Endothelial cell of umbilical vein (primary cell): ENCODE results near the gene PPM1N. TPM values are rescaled to one million over a fixed set of nuclear protein-coding genes. Genes with fewer than 3 reads are reported as not detected.

ENCODE experiments used
- BruUV-seq: library from RNA; stranded (reverse); fragments of 400-500 nt; replicated peaks from 2 replicates; lab custom pipeline; 2021; lab: Mats Ljungman, UMichigan
- CTCF ChIA-PET: fragments of 300-600, 350-600 bp; sonication (Branson Sonifier 250); formaldehyde crosslinking; loops from one replicate; lab custom pipeline; 2021; ENCODE audit warnings: antibody characterized with exemption, inconsistent platforms; lab: Charles Lee
- POLR2A ChIA-PET: fragments of 300-600, 350-600 bp; sonication (Branson Sonifier 250); formaldehyde crosslinking; loops from one replicate; lab custom pipeline; 2021; ENCODE audit warnings: antibody characterized with exemption, inconsistent platforms; lab: Charles Lee
- DNase-seq: peaks from one replicate; pipeline ENCODE4 v3.0.0-alpha.2; 2011; ENCODE audit warnings: low read depth, low spot score
- FAIRE-seq: peaks from 2 replicates; lab custom pipeline; 2011; peaks lifted over from hg19 to GRCh38; lab: Jason Lieb, UNC
- H2AFZ ChIP-seq: 2 replicates; pipeline ENCODE4 v1.6.0; 2012; ENCODE audit warnings: low read depth, low read length, control low read depth, inconsistent platforms
- H3K27ac ChIP-seq: 2 replicates; pipeline ENCODE4 v1.5.1; 2011; ENCODE audit warnings: low read depth, mild to moderate bottlenecking, control low read depth, low read length, moderate library complexity; ENCODE audit not compliant: insufficient read depth
- H3K27me3 ChIP-seq, 2 experiments: 2 replicates each; pipeline versions ENCODE4 v1.6.0 to v1.6.1; 2011; ENCODE audit warnings: low read length in 2 of 2, mixed read lengths in 1 of 2; ENCODE audit not compliant: control insufficient read depth in 2 of 2, insufficient read depth in 2 of 2
- H3K36me3 ChIP-seq, 2 experiments: 2 replicates in 1 of 2; 3 replicates in 1 of 2; pipeline ENCODE4 v1.5.1; 2011; ENCODE audit warnings: low read length in 2 of 2, mild to moderate bottlenecking in 1 of 2, moderate library complexity in 1 of 2; ENCODE audit not compliant: control insufficient read depth in 2 of 2, insufficient read depth in 2 of 2; ENCODE audit errors: extremely low read depth in 1 of 2
- H3K4me1 ChIP-seq: 3 replicates; pipeline ENCODE4 v1.5.1; 2011; ENCODE audit warnings: mild to moderate bottlenecking, low read length; ENCODE audit not compliant: control insufficient read depth, insufficient read depth; ENCODE audit errors: extremely low read depth
- H3K4me2 ChIP-seq: 2 replicates; pipeline ENCODE4 v1.6.1; 2011; ENCODE audit warnings: low read length, control low read depth, mixed read lengths; ENCODE audit not compliant: insufficient read depth
- H3K4me3 ChIP-seq, 3 experiments: fragments of 200-600 bp in 1 of 3; sonication (generic), shearing (Covaris generic) in 1 of 3; replicated peaks in 1 of 3; 2 replicates each; pipeline ENCODE4 v1.5.1; 2011 to 2016; ENCODE audit warnings: control low read depth in 3 of 3, low read length in 3 of 3, mild to moderate bottlenecking in 2 of 3, inconsistent platforms in 1 of 3, low read depth in 1 of 3, moderate library complexity in 1 of 3; ENCODE audit not compliant: insufficient read depth in 1 of 3
- H3K79me2 ChIP-seq: 2 replicates; pipeline ENCODE4 v1.6.0; 2012; ENCODE audit warnings: low read length, inconsistent platforms; ENCODE audit not compliant: control insufficient read depth, insufficient read depth
- H3K9ac ChIP-seq: replicated peaks from 2 replicates; pipeline ENCODE3; 2011; ENCODE audit warnings: low read length, control low read depth; ENCODE audit not compliant: insufficient read depth; ENCODE audit errors: extremely low read depth
- H3K9me1 ChIP-seq: replicated peaks from 3 replicates; pipeline ENCODE4 v1.6.0; 2011; ENCODE audit warnings: mild to moderate bottlenecking, low read length; ENCODE audit not compliant: control insufficient read depth, insufficient read depth; ENCODE audit errors: extremely low read depth
- H3K9me3 ChIP-seq: replicated peaks from 2 replicates; pipeline ENCODE4 v1.5.1; 2012; ENCODE audit warnings: low read length, inconsistent platforms; ENCODE audit not compliant: control insufficient read depth, insufficient read depth
- H4K20me1 ChIP-seq: replicated peaks from 2 replicates; pipeline ENCODE3; 2011; ENCODE audit warnings: mild to moderate bottlenecking, low read length; ENCODE audit not compliant: control insufficient read depth, insufficient read depth; ENCODE audit errors: extremely low read depth
- CTCF ChIP-seq, 2 donors: IDR thresholded peaks; 1 replicate in 1 of 2; 2 replicates in 1 of 2; pipeline ENCODE4 v1.5.1; 2011; ENCODE audit warnings: low read length in 2 of 2, mild to moderate bottlenecking in 2 of 2, moderate library complexity in 2 of 2, control low read depth in 1 of 2, inconsistent platforms in 1 of 2, low read depth in 1 of 2; ENCODE audit not compliant: insufficient read depth in 1 of 2; ENCODE audit errors: extremely low read depth in 1 of 2
- EZH2 ChIP-seq: IDR thresholded peaks from 2 replicates; pipeline ENCODE4 v1.6.1; 2012; ENCODE audit warnings: borderline replicate concordance, low read depth, mild to moderate bottlenecking, moderate library complexity, low read length, inconsistent platforms; ENCODE audit not compliant: severe bottlenecking
- FOS ChIP-seq: IDR thresholded peaks from 2 replicates; pipeline ENCODE4 v1.6.1; 2011; ENCODE audit warnings: mild to moderate bottlenecking, low read length, moderate library complexity, borderline replicate concordance; ENCODE audit not compliant: insufficient read depth
- GATA2 ChIP-seq: IDR thresholded peaks from 2 replicates; pipeline ENCODE4 v1.7.0; 2011; ENCODE audit warnings: low read depth, mild to moderate bottlenecking, moderate library complexity, mixed read lengths, low read length; ENCODE audit not compliant: insufficient read length, insufficient read depth
- JUN ChIP-seq: IDR thresholded peaks from 2 replicates; pipeline ENCODE4 v1.6.1; 2011; ENCODE audit warnings: borderline replicate concordance, low read depth; ENCODE audit not compliant: insufficient read length, insufficient read depth
- MAX ChIP-seq: IDR thresholded peaks from 2 replicates; pipeline ENCODE4 v1.6.1; 2011; ENCODE audit not compliant: insufficient read depth, insufficient read length
- MYC ChIP-seq: IDR thresholded peaks from one replicate; pipeline ENCODE4 v1.6.1; 2011; ENCODE audit warnings: mild to moderate bottlenecking, low read depth, low read length
- POLR2A ChIP-seq: IDR thresholded peaks from 2 replicates; pipeline ENCODE4 v1.6.1; 2012; ENCODE audit warnings: low read depth, mild to moderate bottlenecking, control low read depth, low read length
- POLR2AphosphoS5 ChIP-seq: IDR thresholded peaks from 2 replicates; pipeline ENCODE4 v1.6.1; 2012; ENCODE audit warnings: low read depth, mild to moderate bottlenecking, control low read depth, low read length, moderate library complexity; ENCODE audit not compliant: insufficient read depth
- dilution Hi-C: fragments of 300-500 bp; cut with MboI; formaldehyde crosslinking; loops from one replicate; pipeline ENCODE4 v1.15.0; 2019; ENCODE audit warnings: low sequenced_read_pairs; ENCODE audit not compliant: extremely low pct_ligation_motif_present
- intact Hi-C: fragments of 100-400 bp; cut with micrococcal nuclease; formaldehyde crosslinking; loops from one replicate; pipeline ENCODE4 v1.10.0; 2022
- polyA plus RNA-seq, 4 experiments: library from polyadenylated mRNA; depleted of rRNA in 3 of 4; stranded (reverse) in 3 of 4; unstranded in 1 of 4; fragments of >200 nt; gene quantifications; 2 replicates each; pipeline versions ENCODE4 v1.2.1 to v1.2.3, GENCODE V29; 2011 to 2012; ENCODE audit warnings: missing spikeins in 1 of 4
- total RNA-seq: library from RNA; stranded (reverse); gene quantifications from 2 replicates; pipeline ENCODE4 v1.2.3, GENCODE V29; 2021

PPM1N gene
- total and polyA plus RNA-seq, 2 donors (not counting 3 experiments of a cell fraction or from before 2014, with no cell fraction given): 0.40 to 0.48 TPM

GRCh38 chr19:45517238-45517637 lies 19.0 kb downstream of the PPM1N start:
- H3K36me3 ChIP-seq: peaks cover 8 to 18% of the 10 kb centered on the region in 2 experiments
- no peak for TF ChIP-seq EZH2
- TF ChIP-seq MYC: no peak
- no peak for TF ChIP-seq POLR2AphosphoS5
- no peak for TF ChIP-seq JUN
- TF ChIP-seq FOS: no peak
- TF ChIP-seq CTCF (IDR thresholded peaks at IDR 0.05; ENCODE audit: extremely low read depth in 1 of 2, insufficient read depth in 1 of 2, low read depth in 1 of 2, low read length in 2 of 2): no peak
- no peak for TF ChIP-seq GATA2
- TF ChIP-seq MAX: no peak
- no peak for TF ChIP-seq POLR2A
- H3K9me3 ChIP-seq: no peaks in the 10 kb centered on the region
- H3K79me2 ChIP-seq: peaks cover 51% of the 10 kb centered on the region
- H3K27me3 ChIP-seq: no peaks in the 10 kb centered on the region
- no peak overlapping the region for H3K9ac ChIP-seq
- no peaks in the 10 kb centered on the region for H3K9me1 ChIP-seq
- H3K4me1 ChIP-seq: peaks cover 20% of the 10 kb centered on the region
- no peaks in the 10 kb centered on the region for H4K20me1 ChIP-seq
- ChIA-PET POLR2A (no interaction called here), CTCF (no interaction called here)
- BruUV-seq: no TSS peak
- DNase-seq (no peak), FAIRE-seq (no peak)
- H3K4me3 ChIP-seq: no peak overlapping the region
- intact Hi-C loops (no loop called here), dilution Hi-C loops (no loop called here)
- no peak overlapping the region for H2AFZ ChIP-seq
- H3K27ac ChIP-seq: no peak overlapping the region
- no peak overlapping the region for H3K4me2 ChIP-seq
